Activated CD8-positive, alpha-beta memory T cell treated with anti-CD3 and anti-CD28 coated beads, Interleukin-2, amount 50 U/mL, for 24 hours (primary cell): ENCODE data around the gene CYP27B1.

ENCODE experiments used
- DNase-seq: peaks from one replicate; pipeline ENCODE4 v3.0.0-alpha.2; 2020; ENCODE audit errors: extremely low read depth

Gene CYP27B1

GRCh38 chr12:57735952-57736740 is 30.7 kb downstream of the CYP27B1 start:
- DNase-seq: no peak

- no peak for DNase-seq
Observed at GRCh38 chr12:57735198-57735855, 31.6 kb downstream of the CYP27B1 start.

GRCh38 chr12:57734591-57734990 is 32.3 kb downstream of the CYP27B1 start:
- no peak for DNase-seq

GRCh38 chr12:57733928-57734327 is 33.0 kb downstream of the CYP27B1 start:
- DNase-seq: no peak

- no peak for DNase-seq
Observed at GRCh38 chr12:57732726-57733593, 33.9 kb downstream of the CYP27B1 start.

- no peak for DNase-seq
Observed at GRCh38 chr12:57732270-57732669, 34.6 kb downstream of the CYP27B1 start.

GRCh38 chr12:57731411-57732080 is 35.3 kb downstream of the CYP27B1 start:
- no peak for DNase-seq

- no peak for DNase-seq
Observed at GRCh38 chr12:57730336-57731067, 36.4 kb downstream of the CYP27B1 start.

GRCh38 chr12:57729321-57729844 is 37.5 kb downstream of the CYP27B1 start:
- no peak for DNase-seq

GRCh38 chr12:57727758-57728395 is 39.0 kb downstream of the CYP27B1 start:
- DNase-seq: no peak

- DNase-seq: no peak
Observed at GRCh38 chr12:57726884-57727757, 39.8 kb downstream of the CYP27B1 start.

GRCh38 chr12:57726151-57726883 is 40.6 kb downstream of the CYP27B1 start:
- no peak for DNase-seq

GRCh38 chr12:57725851-57726150 is 41.1 kb downstream of the CYP27B1 start:
- no peak for DNase-seq

GRCh38 chr12:57724936-57725740 is 41.7 kb downstream of the CYP27B1 start:
- DNase-seq: no peak

- no peak for DNase-seq
Observed at GRCh38 chr12:57724003-57724935, 42.6 kb downstream of the CYP27B1 start.

GRCh38 chr12:57723630-57723962 is 43.3 kb downstream of the CYP27B1 start:
- DNase-seq: no peak
